GM12864 (cell line): ENCODE measurements around the gene ZNF469.

Experiments
- DNase-seq: peaks from one replicate; pipeline ENCODE4 v3.0.0-alpha.2; 2011; ENCODE audit warnings: low read depth
- H3K4me3 ChIP-seq: 2 replicates; pipeline ENCODE4 v1.5.1; 2011; ENCODE audit warnings: mild to moderate bottlenecking, low read depth, low read length, control low read depth
- TF ChIP-seq, protein P1 (sequence below): IDR thresholded peaks from 2 replicates; pipeline ENCODE4 v1.5.1; 2011; ENCODE audit warnings: low read depth, mild to moderate bottlenecking, moderate library complexity, low read length, control low read depth, inconsistent platforms; ENCODE audit errors: missing control alignments

The ZNF469 gene

DNA sequence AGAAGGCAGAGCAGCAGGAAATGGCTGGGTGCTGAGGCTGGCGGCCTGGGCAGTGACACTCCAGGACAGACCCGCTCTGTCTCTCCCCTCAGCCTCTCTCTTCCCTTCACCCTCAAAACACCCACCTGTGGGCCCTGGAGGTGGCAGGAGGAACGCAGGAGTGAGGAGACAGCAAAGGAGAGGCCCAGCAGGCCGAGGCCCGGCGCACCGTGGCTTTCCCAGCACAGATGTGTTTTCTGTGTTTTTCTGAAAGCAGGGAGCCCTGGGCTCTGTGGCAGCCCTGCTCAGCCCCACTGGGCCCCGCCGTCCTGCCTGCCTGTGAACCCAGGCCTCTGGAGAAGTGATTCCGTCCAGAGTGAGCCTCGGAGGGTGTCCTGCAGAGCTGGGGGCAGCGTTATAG, 30.5 kb downstream of the ZNF469 start:
- TF ChIP-seq, protein P1, sequence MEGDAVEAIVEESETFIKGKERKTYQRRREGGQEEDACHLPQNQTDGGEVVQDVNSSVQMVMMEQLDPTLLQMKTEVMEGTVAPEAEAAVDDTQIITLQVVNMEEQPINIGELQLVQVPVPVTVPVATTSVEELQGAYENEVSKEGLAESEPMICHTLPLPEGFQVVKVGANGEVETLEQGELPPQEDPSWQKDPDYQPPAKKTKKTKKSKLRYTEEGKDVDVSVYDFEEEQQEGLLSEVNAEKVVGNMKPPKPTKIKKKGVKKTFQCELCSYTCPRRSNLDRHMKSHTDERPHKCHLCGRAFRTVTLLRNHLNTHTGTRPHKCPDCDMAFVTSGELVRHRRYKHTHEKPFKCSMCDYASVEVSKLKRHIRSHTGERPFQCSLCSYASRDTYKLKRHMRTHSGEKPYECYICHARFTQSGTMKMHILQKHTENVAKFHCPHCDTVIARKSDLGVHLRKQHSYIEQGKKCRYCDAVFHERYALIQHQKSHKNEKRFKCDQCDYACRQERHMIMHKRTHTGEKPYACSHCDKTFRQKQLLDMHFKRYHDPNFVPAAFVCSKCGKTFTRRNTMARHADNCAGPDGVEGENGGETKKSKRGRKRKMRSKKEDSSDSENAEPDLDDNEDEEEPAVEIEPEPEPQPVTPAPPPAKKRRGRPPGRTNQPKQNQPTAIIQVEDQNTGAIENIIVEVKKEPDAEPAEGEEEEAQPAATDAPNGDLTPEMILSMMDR, result no peak
- no peak overlapping the region for H3K4me3 ChIP-seq
- DNase-seq, result no peak

DNA sequence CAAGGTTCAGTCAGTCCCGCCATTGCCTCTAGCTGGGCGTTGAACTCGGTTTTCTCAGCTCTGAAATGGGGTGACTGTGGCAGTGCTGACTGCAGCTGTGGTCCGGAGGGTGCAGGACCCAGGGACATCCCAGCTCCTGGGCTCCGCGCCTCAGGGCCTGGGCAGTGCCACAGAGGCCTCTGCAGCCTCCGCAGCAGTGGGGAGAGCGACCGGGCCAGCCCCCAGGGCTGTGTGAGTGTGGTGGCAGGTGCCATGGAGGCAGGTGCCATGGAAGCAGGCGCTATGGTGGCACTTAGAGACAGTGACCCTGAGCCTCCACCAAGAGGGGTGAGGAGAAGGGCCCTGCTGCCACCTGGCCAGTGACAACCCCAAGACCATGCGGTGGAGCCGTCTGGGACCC, 30.9 kb downstream of the ZNF469 start:
- no peak overlapping the region for H3K4me3 ChIP-seq
- TF ChIP-seq, protein P1, result no peak
- no peak for DNase-seq

DNA sequence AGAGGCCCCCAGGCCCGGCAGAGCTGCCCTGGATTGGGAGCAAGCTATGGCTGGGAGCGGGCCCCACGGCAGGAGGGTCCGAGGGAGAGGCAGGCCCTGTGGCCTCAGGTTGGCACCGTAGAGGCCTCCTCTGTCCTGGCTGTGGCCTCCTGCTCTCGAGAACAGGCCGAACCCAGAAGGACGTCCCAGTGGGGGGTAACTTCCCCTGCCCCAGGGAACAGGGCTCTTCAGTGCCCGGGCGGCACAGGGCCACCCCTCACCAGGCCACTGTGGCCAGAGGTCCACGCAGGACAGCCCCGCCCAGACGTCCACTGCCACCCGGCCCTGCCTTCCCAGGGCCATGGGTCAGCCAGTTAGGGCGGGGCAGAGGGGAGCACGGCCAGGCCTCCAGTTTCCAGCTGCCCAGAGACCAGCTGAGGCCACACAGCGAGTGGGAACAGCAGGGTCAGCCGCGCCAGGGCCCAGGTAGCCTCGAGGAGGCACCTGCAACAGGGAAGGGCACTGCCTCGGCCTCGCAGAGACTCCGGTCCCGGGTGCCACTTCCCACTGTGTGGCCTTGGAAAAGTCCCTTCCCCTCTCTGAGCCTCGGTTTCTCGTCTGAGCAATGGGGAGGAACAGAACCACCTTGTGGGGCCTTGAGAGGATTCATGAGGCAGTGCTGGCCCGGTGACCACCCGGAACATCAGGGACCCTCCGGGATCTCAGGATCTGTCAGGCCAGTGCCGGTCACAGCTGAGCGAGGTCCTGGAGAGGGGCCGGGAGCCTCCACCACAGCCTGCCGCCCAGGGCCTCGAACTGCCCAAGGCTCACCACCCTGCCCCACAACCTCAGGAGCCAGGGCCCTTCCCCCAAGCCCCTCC, 32.0 kb downstream of the ZNF469 start:
- DNase-seq, result no peak
- TF ChIP-seq, protein P1, result no peak
- H3K4me3 ChIP-seq, result no peak overlapping the region

DNA sequence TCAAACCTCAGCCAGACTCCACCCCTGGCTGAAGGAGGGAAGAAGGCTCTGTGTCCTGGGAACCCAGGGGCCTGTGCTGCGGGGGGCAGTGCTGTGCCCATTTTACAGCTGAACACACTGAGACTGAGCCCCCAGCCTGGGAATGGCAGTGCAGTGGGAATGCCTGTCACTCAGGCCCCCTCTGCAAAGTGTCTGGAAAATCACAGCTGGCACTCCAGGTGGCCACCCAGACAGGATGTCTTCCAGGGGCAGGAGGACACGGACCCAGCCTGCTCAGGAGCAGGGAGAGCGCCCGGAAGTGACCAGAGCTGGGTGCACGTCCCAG, 32.6 kb downstream of the ZNF469 start:
- TF ChIP-seq, protein P1, result no peak
- H3K4me3 ChIP-seq, result no peak overlapping the region
- no peak for DNase-seq

DNA sequence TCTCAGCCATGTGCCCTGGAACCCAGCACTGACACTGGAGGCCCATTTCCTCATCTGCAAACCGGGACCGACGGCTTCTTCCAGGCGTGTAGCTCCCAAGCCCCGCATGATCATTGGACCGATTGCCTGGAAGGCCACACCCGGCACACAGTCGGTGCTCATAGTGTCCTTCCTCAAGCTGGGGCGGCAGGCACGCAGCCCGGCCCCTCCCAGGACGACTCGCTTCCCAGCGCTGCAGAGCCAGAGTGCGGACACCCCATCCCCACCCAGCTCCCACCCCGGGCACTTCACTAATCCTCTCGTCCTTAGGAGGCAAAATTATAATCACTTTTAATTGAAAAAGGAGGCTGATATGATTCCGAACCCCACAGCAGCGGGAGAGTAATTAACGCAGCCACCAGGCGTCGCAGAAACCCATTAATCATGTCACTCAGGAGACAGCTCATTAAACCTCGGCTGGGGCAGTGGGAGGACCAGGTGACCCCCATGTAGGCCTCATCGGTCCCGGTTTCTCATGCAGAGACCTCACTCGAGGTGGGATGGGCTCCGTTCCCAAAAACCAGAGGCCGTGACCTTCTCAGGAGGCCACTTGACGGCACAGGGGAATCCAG, 33.1 kb downstream of the ZNF469 start:
- H3K4me3 ChIP-seq, result no peak overlapping the region
- no peak for DNase-seq
- TF ChIP-seq, protein P1, result no peak

DNA sequence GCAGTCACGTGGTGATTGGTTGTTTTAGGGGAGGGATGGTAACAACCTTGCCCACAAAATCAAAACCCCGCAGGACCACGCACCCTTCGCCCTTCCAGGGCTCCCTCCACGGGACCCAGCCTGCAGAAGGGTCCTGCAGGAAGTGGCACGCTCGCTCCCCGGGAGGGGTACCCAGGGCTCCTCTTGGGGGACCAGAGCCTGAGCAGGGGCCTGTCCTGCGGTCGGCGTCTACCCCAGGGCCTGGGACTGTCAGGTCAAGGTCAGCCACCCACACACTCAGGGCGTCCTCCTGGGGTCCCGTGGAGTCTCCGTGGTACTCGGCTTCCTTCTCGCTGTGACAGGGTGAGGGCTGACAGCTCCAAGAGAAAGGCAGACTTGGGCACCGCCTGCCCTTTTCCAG, 33.9 kb downstream of the ZNF469 start:
- no peak for DNase-seq
- TF ChIP-seq, protein P1, result no peak
- no peak overlapping the region for H3K4me3 ChIP-seq
